HG03558 (cell line): ENCODE data around the gene CTSD.

ENCODE experiments used
- ATAC-seq: cut with Tn5 transposase; IDR thresholded peaks from one replicate; pipeline ENCODE4 v1.9.1; 2021; ENCODE audit warnings: moderate number of reproducible peaks; ENCODE audit not compliant: unreplicated experiment; ENCODE audit errors: extremely low read depth

CTSD gene

GRCh38 chr11:1758611-1759150, 5.0 kb downstream of the CTSD start:
- no peak for ATAC-seq

GRCh38 chr11:1757861-1758610, 5.7 kb downstream of the CTSD start:
- ATAC-seq = no peak

GRCh38 chr11:1756791-1757771, 6.6 kb downstream of the CTSD start:
- ATAC-seq = no peak

GRCh38 chr11:1755692-1756561, 7.8 kb downstream of the CTSD start:
- no peak for ATAC-seq

GRCh38 chr11:1755344-1755691, 8.4 kb downstream of the CTSD start:
- ATAC-seq = no peak

GRCh38 chr11:1754376-1755150, 9.2 kb downstream of the CTSD start:
- no peak for ATAC-seq

GRCh38 chr11:1753929-1754305, 9.8 kb downstream of the CTSD start:
- ATAC-seq = no peak

GRCh38 chr11:1753229-1753928, 10.3 kb downstream of the CTSD start:
- ATAC-seq = no peak

GRCh38 chr11:1752907-1753228, 10.9 kb downstream of the CTSD start:
- no peak for ATAC-seq

- ATAC-seq = no peak
Observed at GRCh38 chr11:1751999-1752906, 11.5 kb downstream of the CTSD start.

GRCh38 chr11:1751531-1751921, 12.2 kb downstream of the CTSD start:
- ATAC-seq = no peak

GRCh38 chr11:1750840-1751530, 12.7 kb downstream of the CTSD start:
- no peak for ATAC-seq

- no peak for ATAC-seq
Observed at GRCh38 chr11:1750481-1750839, 13.3 kb downstream of the CTSD start, which contains the start of gene IFITM10. Gene IFITM10, minus strand, starts transcription at chr11:1750595. Its CDS starts 153 bp downstream, at chr11:1750442.

GRCh38 chr11:1749395-1750351, 14.1 kb downstream of the CTSD start:
- ATAC-seq = no peak

GRCh38 chr11:1748636-1749394, 14.9 kb downstream of the CTSD start:
- no peak for ATAC-seq
